ENCODE data around the gene KCNK17.

DNA sequence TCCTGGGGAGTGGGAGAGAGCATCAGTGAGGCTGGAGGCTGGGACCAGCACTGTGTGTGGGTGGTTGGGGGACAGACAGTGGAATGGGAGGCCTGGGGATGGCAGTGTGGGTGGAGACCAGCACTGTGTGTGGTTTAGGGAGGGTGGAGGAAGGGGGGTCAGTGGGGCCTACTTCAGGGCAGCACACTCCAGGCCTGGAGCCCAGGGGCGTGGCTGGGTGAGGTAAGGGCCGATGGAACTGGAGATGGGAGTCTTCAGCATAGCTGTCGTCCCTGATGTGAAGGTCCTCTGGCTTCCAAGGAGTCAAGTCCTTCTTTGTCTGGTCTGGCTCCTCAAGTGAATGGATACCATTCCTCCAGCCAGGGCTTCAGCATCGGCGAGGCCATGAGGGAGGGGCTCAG lies 18.6 kb downstream of the KCNK17 start:
- TF ChIP-seq CTCF (IDR thresholded peaks at IDR 0.05; ENCODE audit: extremely low read depth in 1 of 2, insufficient read depth in 1 of 2, low read depth in 1 of 2, low read length in 2 of 2), result no peak
- TF ChIP-seq EZH2 (IDR thresholded peaks at IDR 0.05; ENCODE audit: borderline replicate concordance, low read depth, low read length, severe bottlenecking), result no peak
- no peak for TF ChIP-seq POLR2AphosphoS5 (IDR thresholded peaks at IDR 0.05; ENCODE audit: insufficient read depth, low read depth, low read length)
- no peak for TF ChIP-seq POLR2A (IDR thresholded peaks at IDR 0.05; ENCODE audit: low read depth, low read length)
